ENCODE results near the gene PIR.

The PIR gene

GRCh38 chrX:15505101-15505500 lies 12.0 kb upstream of the PIR start:
- no peak overlapping the region for H3K4me3 ChIP-seq (ENCODE audit: low read length)
- DNase-seq (ENCODE audit: low read depth) = no peak
- TF ChIP-seq, protein P1, sequence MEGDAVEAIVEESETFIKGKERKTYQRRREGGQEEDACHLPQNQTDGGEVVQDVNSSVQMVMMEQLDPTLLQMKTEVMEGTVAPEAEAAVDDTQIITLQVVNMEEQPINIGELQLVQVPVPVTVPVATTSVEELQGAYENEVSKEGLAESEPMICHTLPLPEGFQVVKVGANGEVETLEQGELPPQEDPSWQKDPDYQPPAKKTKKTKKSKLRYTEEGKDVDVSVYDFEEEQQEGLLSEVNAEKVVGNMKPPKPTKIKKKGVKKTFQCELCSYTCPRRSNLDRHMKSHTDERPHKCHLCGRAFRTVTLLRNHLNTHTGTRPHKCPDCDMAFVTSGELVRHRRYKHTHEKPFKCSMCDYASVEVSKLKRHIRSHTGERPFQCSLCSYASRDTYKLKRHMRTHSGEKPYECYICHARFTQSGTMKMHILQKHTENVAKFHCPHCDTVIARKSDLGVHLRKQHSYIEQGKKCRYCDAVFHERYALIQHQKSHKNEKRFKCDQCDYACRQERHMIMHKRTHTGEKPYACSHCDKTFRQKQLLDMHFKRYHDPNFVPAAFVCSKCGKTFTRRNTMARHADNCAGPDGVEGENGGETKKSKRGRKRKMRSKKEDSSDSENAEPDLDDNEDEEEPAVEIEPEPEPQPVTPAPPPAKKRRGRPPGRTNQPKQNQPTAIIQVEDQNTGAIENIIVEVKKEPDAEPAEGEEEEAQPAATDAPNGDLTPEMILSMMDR (conservative IDR thresholded peaks at IDR 0.05; ENCODE audit: low read depth, low read length) = no peak

- TF ChIP-seq, protein P1 (conservative IDR thresholded peaks at IDR 0.05; ENCODE audit: low read depth, low read length) = no peak
- H3K4me3 ChIP-seq (ENCODE audit: low read length) = no peak overlapping the region
- DNase-seq (ENCODE audit: low read depth) = no peak
These were observed 11.5 kb upstream of the PIR start for GRCh38 chrX:15504661-15505060.

DNA sequence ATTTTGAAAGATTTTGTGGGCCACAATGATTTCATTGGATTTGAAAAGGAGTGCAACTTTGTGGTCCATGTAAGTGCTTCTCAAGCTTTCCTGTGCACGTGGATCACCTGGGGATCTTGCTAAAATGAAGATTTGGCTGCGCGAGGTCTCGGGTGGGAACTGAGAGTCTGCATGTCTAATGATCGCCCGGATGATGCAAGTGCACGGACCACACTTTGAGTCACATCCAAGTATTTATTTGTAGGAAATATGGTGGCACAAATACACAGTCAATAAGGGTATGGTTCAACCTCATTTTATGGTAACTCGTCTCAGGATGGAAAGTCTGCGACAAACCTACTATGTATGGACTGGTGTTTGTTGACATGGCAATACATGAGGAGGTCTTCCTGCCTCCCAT lies 8.4 kb upstream of the PIR start:
- TF ChIP-seq, protein P1 (conservative IDR thresholded peaks at IDR 0.05; ENCODE audit: low read depth, low read length) = no peak
- DNase-seq (ENCODE audit: low read depth) = no peak
- no peak overlapping the region for H3K4me3 ChIP-seq (ENCODE audit: low read length)

GRCh38 chrX:15500497-15500966 lies 7.4 kb upstream of the PIR start, which contains the start of gene BMX:
TSS of gene BMX (plus strand) at chrX:15500807. CDS start at chrX:15508354, 7,547 bp downstream.
- no peak for DNase-seq (ENCODE audit: low read depth)
- H3K4me3 ChIP-seq (ENCODE audit: low read length) = no peak within 1 kb of the TSS
- TF ChIP-seq, protein P1 (conservative IDR thresholded peaks at IDR 0.05; ENCODE audit: low read depth, low read length) = no peak

- TF ChIP-seq, protein P1 (conservative IDR thresholded peaks at IDR 0.05; ENCODE audit: low read depth, low read length) = no peak
- H3K4me3 ChIP-seq (ENCODE audit: low read length) = no peak overlapping the region
- DNase-seq (ENCODE audit: low read depth) = no peak
These were observed 6.8 kb upstream of the PIR start for GRCh38 chrX:15499976-15500375.

- no peak for DNase-seq (ENCODE audit: low read depth)
- TF ChIP-seq, protein P1 (conservative IDR thresholded peaks at IDR 0.05; ENCODE audit: low read depth, low read length) = no peak
- no peak overlapping the region for H3K4me3 ChIP-seq (ENCODE audit: low read length)
These were observed 5.6 kb upstream of the PIR start for GRCh38 chrX:15498741-15499140.

- H3K4me3 ChIP-seq (ENCODE audit: low read length) = no peak overlapping the region
- no peak for DNase-seq (ENCODE audit: low read depth)
- TF ChIP-seq, protein P1 (conservative IDR thresholded peaks at IDR 0.05; ENCODE audit: low read depth, low read length) = peak; percentile 73
These were observed 4.7 kb upstream of the PIR start for GRCh38 chrX:15497865-15498264.
